ENCODE measurements around the gene INPP4B. TPM values are rescaled to one million over a fixed set of nuclear protein-coding genes. Genes with fewer than 3 reads are reported as not detected.

The INPP4B gene
- polyA plus RNA-seq, 1 of the 3 experiments (the other 2 are of a cell fraction) = 0.08 TPM

GRCh38 chr4:142091691-142092182 lies 754.4 kb downstream of the INPP4B start:
- no peaks in the 10 kb centered on the region for H3K36me3 ChIP-seq (replicated peaks in 1 of 2; ENCODE audit: control insufficient read depth in 1 of 2, insufficient read depth in 2 of 2, low read length in 1 of 2)
- DNase-seq = no peak
- H3K27me3 ChIP-seq (ENCODE audit: insufficient read depth) = no peaks in the 10 kb centered on the region
- TF ChIP-seq GABPA (IDR thresholded peaks at IDR 0.05; ENCODE audit: low read depth) (no peak), EZH2phosphoT487 (IDR thresholded peaks at IDR 0.05; ENCODE audit: borderline replicate concordance, low read depth) (no peak), SIN3A (IDR thresholded peaks at IDR 0.05; ENCODE audit: borderline replicate concordance, low read depth, low read length) (0 out of 2 replicates have a peak, but pooled peaks have one; percentile 23), GATA2 (CRISPR knock-in tag; IDR thresholded peaks at IDR 0.05) (no peak), JUND (IDR thresholded peaks at IDR 0.05) (peak; percentile 80), YY1 (IDR thresholded peaks at IDR 0.05; ENCODE audit: low read depth) (no peak), PBX3 (IDR thresholded peaks at IDR 0.05) (peak; percentile 80), EP300 (IDR thresholded peaks at IDR 0.05; ENCODE audit: borderline replicate concordance in 1 of 2, low read depth in 1 of 2, low read length in 1 of 2) (peak in 1 of 2 experiments; percentile 88; a peak in 2 of 4 replicates), TCF12 (IDR thresholded peaks at IDR 0.05) (peak; percentile 80), RCOR1 (IDR thresholded peaks at IDR 0.05; ENCODE audit: low read length) (no peak), MEF2A (IDR thresholded peaks at IDR 0.05; ENCODE audit: borderline replicate concordance, low read depth) (no peak), RFX5 (IDR thresholded peaks at IDR 0.05; ENCODE audit: low read length) (no peak), NFIC (IDR thresholded peaks at IDR 0.05; ENCODE audit: borderline replicate concordance) (peak; percentile 98), ELF1 (IDR thresholded peaks at IDR 0.05) (no peak), CHD2 (IDR thresholded peaks at IDR 0.05; ENCODE audit: low read length, partially characterized antibody) (no peak), SMC3 (IDR thresholded peaks at IDR 0.05; ENCODE audit: low read depth, low read length) (no peak), CTCF (IDR thresholded peaks at IDR 0.05) (no peak), TEAD4 (IDR thresholded peaks at IDR 0.05; ENCODE audit: borderline replicate concordance, insufficient read depth) (0 out of 2 replicates have a peak, but pooled peaks have one; percentile 60), FOXM1 (IDR thresholded peaks at IDR 0.05; ENCODE audit: low read depth) (no peak; the same call in 1 of the 2 replicates), FOSL2 (IDR thresholded peaks at IDR 0.05; ENCODE audit: borderline replicate concordance, low read depth) (peak; percentile 83; the same call in 1 of the 2 replicates), POLR2AphosphoS5 (IDR thresholded peaks at IDR 0.05; ENCODE audit: low read depth, low read length) (peak; percentile 13; the same call in 1 of the 2 replicates)
- TF ChIP-seq, protein P1, sequence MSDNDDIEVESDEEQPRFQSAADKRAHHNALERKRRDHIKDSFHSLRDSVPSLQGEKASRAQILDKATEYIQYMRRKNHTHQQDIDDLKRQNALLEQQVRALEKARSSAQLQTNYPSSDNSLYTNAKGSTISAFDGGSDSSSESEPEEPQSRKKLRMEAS (IDR thresholded peaks at IDR 0.05; ENCODE audit: low read depth) = peak; percentile 19; the same call in 1 of the 2 replicates
- TF ChIP-seq, protein P2, sequence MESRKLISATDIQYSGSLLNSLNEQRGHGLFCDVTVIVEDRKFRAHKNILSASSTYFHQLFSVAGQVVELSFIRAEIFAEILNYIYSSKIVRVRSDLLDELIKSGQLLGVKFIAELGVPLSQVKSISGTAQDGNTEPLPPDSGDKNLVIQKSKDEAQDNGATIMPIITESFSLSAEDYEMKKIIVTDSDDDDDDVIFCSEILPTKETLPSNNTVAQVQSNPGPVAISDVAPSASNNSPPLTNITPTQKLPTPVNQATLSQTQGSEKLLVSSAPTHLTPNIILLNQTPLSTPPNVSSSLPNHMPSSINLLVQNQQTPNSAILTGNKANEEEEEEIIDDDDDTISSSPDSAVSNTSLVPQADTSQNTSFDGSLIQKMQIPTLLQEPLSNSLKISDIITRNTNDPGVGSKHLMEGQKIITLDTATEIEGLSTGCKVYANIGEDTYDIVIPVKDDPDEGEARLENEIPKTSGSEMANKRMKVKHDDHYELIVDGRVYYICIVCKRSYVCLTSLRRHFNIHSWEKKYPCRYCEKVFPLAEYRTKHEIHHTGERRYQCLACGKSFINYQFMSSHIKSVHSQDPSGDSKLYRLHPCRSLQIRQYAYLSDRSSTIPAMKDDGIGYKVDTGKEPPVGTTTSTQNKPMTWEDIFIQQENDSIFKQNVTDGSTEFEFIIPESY (IDR thresholded peaks at IDR 0.05; ENCODE audit: borderline replicate concordance, low read depth) = no peak
- TF ChIP-seq, protein P3, sequence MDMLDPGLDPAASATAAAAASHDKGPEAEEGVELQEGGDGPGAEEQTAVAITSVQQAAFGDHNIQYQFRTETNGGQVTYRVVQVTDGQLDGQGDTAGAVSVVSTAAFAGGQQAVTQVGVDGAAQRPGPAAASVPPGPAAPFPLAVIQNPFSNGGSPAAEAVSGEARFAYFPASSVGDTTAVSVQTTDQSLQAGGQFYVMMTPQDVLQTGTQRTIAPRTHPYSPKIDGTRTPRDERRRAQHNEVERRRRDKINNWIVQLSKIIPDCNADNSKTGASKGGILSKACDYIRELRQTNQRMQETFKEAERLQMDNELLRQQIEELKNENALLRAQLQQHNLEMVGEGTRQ (IDR thresholded peaks at IDR 0.05; ENCODE audit: borderline replicate concordance, low read depth, low read length) = no peak
- H3K27ac ChIP-seq (ENCODE audit: low read depth in 2 of 2, low read length in 1 of 2) = peak overlapping the region; percentile 51 to 97
- no peak overlapping the region for H3K4me2 ChIP-seq
- H3F3A ChIP-seq (replicated peaks; ENCODE audit: insufficient read depth) = peaks cover 31% of the 10 kb centered on the region
- no peaks in the 10 kb centered on the region for H4K20me1 ChIP-seq (ENCODE audit: insufficient read depth)
- ChIA-PET CTCF (interaction anchor here (0.6 to 1.0 kb wide), 2 partner anchors 13 to 25 kb away, joined by 3 read pairs; no protein-coding TSS in a partner anchor), POLR2A (no interaction called here)
- peak overlapping the region; percentile 59; the same call in 1 of the 2 replicates for H3K9ac ChIP-seq
- H3K9me2 ChIP-seq = no peaks in the 10 kb centered on the region
- H3K4me1 ChIP-seq (ENCODE audit: control insufficient read depth in 1 of 2, insufficient read depth in 2 of 2, low read depth in 1 of 2, low read length in 1 of 2) = peaks cover 6 to 14% of the 10 kb centered on the region in 2 experiments
- no peaks in the 10 kb centered on the region for H3K79me2 ChIP-seq (ENCODE audit: insufficient read depth)
- no peak overlapping the region for H3K4me3 ChIP-seq (ENCODE audit: low read depth in 2 of 2, low read length in 1 of 2)
- no peak overlapping the region for H2AFZ ChIP-seq (ENCODE audit: low read depth)
- WGBS (ENCODE audit: low lambda C conversion rate) = 21% methylated on average over 4 of the region's 4 CpGs
- no peaks in the 10 kb centered on the region for H3K9me3 ChIP-seq
